Left kidney (tissue), 2 donors: ENCODE measurements around the gene DMAC2L. TPM values are rescaled to one million over a fixed set of nuclear protein-coding genes. Genes with fewer than 3 reads are reported as not detected.
A peak's percentile ranks its signal among the peaks of the same experiment; 100 is the strongest.

Experiments
- DNase-seq: peaks from one replicate; pipeline ENCODE4 v3.0.0-alpha.2; 2013
- polyA plus RNA-seq: library from polyadenylated mRNA; unstranded; fragments of 120-200 nt; gene quantifications from one replicate; pipeline ENCODE4 v1.2.1, GENCODE V29; 2013; ENCODE audit not compliant: insufficient read length

DMAC2L gene
- polyA plus RNA-seq, 1 donor = 33.1 TPM

DNA sequence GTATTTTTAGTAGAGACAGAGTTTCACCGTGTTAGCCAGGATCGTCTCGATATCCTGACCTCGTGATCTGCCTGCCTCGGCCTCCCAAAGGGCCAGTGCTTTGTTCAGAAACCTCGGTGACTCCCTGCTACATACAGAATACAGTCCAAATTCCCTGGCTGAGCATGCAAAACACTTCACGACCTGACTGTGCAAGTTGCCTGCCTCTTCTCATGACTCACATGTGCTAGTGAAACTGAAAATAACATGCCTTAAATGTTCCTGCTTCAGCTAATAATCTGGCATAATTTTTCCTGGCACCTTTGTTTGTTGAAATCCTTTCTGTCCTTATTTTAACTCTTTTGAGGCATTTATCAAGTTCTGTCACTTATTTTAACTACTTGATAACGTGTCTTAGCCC lies 8.2 kb downstream of the DMAC2L start:
- DNase-seq = no peak

DNA sequence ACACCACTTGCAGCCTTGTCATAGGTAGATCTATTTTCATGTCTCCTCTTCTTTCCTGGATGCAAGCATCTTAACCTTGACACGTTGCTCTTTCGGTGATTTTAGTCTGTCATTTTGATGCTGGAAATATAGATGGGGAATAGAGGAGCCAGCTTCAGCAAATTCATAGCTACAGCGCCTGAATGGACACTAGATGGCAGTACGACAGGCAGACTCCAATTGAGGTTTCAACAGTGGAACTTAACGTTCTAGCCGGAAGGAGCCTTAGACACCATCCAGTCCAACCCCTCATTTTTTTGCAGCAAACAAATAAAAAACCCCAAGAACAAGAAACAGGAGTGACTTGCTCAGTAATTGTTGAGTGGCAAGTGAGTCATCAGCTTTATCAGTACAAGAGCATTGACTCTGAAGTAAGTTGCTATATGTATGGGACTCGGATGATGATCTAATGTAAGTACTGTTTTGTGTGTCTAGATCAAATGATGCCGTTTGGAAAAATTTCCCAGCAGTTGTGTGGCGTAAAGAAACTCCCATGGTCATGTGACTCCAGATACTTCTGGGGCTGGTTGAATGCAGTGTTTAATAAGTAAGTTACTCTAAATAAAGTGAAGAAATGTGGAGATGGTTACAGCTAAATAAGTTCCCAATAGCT lies 9.0 kb downstream of the DMAC2L start:
- peak; percentile 85 for DNase-seq

DNA sequence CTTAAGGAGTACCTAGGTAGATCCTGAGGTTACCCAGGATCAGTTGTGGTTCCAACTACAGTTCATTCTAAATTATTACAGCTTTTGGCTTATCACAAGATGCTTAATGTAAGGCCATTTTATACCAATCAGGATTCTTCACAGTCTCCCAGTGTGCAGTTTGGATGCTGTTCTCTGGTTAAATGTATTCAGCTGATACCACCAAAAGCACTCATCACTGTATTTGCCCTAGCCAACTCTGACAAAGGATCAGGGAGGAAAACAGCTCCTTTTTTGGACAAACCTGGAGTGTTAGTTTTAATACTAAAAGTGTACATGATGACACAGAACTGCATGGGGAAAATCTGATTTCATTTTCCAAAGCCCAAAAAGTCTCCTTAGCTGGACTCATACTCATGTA lies 19.5 kb downstream of the DMAC2L start:
- DNase-seq = no peak

DNA sequence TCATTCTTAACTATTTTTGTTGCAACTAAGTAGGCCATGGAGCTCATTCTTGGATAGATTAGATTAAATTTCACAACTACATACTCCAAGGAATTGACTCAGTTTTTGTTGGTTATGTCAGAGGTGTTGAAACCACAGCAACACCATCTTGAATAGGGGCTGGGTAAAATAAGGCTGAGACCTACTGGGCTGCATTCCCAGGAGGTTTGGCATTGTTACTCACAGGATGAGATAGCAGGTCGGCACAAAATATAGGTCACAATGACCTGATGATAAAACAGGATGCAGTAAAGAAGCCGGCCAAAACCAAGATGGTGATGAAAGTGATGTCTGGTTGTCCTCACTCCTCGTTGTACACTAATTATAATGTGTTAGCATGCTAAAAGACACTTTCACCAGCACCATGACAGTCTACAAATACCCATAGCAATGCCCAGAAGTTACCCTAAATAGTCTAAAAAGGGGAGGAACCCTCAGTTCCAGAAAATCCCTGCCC lies 20.9 kb downstream of the DMAC2L start:
- no peak for DNase-seq

DNA sequence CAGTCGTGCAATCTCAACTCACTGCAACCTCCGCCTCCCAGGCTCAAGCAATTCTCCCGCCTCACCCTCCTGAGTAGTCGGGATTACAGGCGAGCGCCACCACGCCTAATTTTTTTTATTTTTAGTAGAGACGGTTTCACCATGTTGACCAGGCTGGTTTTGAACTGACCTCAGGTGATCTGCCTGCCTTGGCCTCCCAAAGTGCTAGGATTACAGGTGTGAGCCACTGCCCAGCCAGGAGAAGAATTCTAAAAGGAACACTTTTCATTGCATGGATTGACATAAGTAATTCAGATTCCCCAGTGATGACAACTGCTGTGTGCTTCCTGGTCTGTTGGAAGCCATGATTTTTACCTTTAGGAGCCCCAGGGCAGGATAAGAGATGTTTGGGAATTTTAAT lies 22.1 kb downstream of the DMAC2L start:
- DNase-seq = no peak

DNA sequence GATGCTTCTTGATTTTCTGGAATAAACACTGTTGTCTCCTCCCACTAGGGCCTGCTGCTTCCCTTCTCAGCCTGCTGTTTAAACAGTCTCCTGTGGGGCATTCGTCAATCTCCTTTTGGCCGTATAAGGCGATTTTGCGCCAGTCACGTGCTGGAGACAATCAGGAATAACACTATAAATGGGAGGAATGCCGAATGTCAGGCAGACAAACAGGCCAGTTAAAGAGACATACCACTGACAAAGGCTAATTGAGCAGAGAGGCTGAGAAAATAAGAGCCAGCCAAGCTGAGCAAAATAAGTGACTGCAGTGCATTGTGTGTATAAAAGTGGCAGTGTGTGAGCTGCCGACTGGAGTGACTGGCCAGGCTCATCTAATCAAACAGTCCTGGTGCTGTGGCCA lies 23.3 kb downstream of the DMAC2L start:
- DNase-seq = peak; percentile 72

DNA sequence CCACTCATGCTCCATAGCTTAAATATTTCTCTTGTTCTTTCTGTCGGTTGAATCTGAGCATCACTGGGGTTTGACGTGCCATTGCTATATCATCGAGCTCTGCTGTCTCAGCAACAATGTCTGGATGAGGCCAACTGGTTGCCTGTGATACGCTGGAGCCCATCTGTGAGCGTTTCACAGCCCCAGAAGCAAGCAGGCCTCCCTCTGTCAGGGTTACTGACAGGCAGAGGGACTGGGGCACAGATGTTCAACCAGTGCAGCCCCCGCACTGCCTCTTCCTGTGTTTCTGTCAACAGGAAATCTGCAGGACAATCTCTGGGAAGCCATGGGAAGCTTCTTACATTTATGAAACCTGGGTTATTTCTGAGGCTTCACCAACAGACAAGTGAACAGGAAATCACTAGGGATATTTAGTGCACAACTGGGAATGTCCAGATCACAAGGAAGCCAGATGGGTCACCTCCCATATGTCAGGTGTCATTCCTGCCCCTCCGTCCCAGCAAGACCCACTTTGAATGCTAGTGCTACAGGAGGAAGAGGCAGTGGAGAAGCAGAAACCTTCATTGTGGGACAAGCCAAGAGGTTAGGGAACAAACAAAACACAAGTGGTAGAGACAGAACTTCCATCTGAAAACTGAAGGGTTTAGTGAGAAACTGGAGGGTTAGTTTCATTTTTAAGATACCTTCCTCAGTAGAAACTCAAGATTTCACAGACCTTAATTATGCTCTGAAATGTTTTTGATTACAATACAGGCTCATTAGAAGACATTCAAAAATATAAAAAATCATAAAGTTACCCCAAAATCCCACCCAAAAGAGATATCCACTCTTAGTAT lies 24.1 kb downstream of the DMAC2L start:
- DNase-seq = peak; percentile 65

DNA sequence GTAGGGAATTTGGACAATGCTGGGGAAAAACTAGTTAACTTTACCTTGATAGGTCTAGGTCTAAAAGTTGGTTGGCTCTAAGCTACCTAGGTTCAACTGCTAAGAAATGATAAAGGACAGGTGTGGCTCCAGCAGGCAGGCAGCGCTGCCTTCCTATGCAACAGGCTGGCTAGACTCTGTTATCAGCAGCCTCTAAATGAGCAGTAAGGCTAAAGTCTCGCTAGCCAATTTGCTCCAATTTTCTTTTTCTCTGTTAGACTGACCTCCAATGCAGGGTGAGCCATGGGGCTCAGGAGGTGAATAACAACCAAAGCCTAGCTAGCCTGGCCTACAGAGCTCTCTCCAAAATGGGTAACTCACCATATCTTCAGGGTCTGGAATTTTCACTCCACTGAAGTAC lies 26.5 kb downstream of the DMAC2L start:
- no peak for DNase-seq

DNA sequence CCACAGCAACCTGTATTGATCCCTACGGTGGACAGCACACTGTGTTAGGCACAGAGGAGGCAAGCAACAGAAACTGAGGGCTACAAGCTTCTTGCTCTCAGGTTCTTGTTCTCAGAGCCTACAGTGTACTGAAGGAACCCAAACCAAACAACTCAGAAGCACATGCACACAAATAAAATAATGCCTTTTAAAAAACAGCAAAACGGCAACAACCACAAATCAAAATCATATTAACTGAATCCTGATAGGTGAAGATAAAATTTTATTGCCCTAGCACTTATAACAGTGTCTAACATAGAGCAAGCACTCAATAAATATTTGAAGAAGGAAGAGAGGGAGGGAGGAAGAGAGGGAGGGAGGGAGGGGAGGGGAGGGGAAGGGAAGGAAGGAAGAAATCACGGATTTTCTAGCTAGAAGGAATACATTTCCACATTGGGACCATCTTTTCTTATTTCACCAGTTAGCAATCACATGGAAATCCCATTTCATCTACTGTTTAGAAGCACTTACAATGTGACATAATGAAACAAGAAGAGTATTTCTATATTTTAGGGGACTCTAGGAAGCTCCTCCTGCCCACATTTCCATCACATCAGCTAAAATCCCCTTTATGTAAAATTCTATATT lies 27.2 kb downstream of the DMAC2L start:
- no peak for DNase-seq

DNA sequence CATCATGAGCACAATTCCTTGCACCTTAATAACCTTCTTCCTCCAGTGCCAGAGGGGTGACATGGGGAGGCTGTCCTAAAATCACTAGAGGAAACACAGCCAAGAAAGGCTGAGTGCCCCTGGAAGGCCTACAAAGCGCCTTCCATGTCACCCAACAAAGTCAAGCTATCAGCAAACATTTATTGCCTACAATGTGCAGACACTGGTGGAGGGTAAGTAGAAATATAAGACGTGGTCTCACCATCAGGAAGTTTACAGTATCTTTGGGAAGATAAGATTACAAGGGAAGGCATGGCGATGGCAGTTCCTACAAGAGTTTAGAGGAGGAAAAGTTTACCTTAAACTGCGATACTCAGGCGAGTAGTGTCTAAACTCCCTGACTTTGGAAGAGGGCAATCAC lies 27.9 kb downstream of the DMAC2L start:
- DNase-seq = no peak

DNA sequence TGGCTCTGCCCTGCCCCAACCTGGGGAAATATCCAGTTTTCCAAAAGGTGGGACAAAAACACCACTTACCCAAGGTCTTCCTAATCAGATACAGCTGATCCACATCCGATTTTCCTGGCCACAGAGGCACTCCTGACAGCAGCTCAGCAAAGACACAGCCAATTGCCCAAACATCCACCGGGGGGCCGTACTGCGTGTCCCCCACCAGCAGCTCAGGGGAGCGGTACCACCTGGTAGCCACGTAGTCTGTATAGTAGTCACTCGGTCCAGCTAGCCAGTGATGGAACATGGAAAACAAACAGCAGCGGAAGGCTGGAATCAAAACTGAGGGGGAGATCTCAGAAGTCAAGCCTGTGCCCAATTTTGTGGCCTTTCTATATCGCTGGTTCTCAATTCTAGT lies 28.8 kb downstream of the DMAC2L start:
- no peak for DNase-seq

DNA sequence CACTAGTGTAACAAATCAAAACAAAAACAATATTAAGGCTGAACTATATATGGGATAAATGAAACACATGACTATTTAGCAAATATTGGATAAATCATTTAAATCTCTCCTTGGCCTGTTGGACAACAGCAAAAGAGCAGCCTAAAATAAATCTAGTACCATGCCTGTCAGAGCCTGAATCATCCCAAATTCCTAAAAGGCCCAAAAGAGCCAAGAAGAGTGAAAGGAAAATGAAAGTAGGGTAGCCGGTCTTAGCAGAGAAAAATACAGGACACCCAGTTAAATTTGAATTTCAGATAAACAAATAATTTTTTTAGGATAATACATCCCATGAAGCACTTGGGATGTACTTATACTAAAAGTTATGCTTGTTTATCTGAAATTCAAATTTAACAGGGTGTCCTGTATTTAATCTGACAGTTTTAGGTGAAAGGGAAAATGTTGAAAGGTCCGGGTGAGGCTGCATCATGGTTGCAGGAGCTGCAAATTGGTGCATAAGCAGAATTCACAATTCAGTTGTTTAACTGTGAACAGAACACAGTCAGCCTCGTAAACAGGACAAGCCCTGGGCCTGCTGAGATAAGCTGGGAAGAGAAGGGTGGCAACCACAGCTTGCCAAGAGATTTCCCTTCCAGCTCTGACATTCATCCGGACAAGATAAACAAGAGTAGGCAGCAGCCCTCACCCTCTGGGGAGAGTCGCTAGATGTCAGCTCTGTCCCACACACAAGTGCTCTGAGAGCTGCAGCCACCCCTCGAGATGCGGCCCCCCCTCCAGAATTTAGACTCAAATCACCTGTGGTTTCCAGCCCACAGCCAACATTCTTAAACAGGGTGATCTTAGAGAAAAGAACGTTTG lies 30.3 kb downstream of the DMAC2L start:
- DNase-seq = no peak

DNA sequence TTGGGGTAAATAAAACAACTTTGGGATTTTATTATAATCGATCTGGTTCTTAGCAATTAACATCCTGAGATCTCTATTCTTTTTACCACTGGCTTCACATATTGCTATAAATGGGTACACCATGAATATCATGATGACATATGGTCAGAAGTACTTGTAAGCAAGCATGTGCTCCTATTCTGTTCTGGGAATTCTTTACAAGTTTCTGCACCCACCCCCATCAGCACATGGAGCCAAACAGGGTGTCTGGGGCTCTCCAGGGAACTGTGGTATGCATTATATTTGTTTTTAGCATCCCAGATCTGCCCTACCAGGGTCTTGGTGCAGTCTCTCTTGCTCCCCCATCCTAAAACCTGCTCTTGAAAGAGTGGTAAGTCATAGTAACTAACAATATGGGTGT lies 31.3 kb downstream of the DMAC2L start:
- no peak for DNase-seq

DNA sequence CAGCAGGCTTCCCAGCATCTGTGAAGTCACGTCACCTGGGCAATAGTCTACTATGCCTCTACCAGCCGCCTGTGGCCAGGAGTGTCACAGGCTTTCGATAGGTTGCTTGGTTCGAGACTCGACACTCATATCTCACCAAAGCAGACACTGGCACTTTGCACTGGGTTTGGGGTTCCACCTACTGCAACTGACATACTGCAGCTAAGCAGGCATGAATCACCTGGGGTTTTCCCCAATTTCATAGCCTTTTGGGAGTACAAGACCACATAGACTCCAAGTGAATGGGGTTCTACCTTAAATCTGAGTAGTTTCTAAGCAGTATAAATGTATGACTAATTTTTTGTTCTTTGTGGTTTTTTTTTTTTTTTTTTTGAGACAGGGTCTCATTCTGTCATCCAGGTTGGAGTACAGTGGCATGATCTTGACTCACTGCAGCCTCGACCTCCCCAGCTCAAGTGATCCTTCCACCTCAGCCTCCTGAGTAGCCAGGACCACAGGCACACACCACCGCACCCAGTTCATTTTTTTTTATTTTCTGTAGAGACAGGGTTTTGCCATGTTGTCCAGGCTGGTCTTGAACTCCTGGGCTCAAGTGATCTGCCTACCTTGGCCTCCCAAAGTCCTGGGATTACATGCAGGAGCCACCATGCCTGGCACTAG lies 32.1 kb downstream of the DMAC2L start:
- DNase-seq = no peak

DNA sequence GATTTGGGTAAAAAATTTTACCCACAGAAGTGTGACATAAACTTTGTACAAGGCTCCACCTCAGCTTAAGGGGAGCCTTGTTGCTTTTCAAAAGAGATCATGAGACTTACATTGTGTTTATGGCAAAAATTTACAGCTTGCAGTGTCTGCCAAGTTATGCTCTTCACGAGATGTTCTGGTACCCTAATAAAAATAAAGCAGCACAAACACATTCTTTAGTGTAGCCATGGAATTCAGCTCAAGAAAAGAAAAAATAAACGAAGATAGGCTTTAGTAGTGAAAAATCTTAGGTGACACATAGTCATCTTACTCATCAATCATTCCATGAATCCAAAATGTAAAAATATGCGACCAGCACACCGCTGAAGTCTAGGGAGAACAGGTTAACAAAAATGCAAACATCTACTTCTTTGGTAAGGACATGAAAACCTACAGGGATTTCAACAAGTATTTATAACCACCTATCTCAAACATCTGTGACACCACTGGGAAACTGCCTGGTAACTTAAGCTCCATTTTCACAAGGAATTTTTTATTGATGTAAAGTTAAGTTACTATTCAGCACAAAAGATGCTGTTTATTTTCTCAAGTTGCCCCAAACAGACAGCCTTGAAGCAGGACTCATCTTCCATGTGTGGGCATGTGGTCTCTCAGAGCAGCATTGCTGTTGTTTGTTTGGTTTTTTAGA lies 32.9 kb downstream of the DMAC2L start:
- no peak for DNase-seq

DNA sequence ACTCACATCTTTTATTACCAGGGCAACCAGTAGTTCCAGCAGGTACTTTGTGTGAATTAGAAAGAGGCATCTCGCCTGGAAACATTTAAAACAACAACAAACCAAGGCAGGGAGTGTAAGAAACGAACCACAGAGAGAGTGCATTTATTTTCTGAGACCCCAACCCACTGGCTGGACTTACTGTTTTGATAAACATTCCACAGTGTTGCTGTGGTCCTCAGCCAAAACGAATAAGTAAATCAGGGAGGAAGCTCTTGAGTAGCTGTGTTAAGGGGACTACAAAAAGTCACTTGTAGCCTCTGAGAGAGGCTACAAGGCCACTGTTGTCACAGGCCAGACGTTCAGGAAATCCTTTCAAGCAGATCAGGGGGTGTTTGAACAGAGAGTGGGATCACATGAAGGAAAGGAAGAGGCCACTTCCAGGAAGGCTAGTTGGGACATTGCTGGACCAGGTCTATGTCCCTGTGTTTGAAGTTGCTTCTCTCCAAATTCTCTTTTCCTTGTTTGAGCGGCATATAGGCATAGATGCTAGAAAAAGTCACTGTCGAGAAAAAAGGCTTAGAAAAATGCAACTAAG lies 33.8 kb downstream of the DMAC2L start:
- DNase-seq = no peak

DNA sequence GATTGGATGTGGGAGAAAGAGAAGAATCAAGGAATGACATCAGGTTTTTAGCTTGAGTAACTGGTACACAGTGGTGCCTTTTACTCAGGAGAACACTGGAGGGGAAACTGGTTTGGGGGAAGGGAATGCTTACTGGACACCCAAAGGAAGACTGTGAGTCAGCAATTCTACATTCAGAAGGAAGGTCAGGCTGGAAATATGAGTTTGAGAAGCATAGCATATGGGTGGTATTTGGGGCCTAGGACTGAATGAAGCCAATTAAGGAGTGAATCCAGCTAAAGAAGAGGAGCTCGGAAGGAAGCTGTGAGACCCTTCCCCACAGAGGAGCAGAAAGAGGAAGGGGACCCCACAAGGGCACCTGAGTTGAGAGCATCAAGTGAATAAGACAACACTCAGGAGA lies 35.4 kb downstream of the DMAC2L start:
- DNase-seq = no peak

DNA sequence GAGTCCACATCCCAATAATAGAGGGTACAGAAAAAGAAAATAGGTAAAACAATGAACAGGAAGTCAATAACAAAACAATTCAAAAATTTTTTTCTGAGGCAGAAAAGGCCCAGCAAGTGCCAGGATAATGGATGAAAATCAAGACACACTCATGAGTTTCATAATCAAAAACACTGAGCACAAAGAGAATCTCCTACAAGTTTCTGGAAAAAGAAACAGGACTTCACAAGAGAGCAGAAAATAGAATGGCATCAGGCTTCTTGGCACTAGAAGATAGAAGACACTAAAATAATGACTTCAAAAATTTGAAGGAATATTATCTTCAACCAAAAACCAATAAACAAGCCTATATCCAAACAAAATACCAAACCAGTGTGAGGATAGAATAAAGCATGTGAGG lies 36.8 kb downstream of the DMAC2L start:
- no peak for DNase-seq

DNA sequence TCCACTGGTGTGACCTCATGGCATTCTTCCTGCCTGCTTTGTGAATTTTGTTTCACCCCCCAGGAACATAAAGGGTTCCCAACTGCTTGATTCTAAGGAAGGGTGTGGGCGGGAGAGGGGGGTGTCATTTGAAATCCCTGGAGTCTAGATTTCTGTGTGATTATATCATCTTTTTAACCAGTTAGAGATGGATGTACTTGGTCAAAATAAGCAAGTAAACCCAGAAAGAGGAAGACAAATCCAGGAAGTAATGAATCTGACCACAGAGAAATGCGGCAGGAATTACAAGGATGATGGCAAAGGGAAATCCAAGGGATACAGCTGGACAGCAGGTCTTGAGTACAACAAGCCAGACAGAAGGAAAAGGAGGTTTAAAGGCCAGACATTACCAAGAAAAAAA lies 38.9 kb downstream of the DMAC2L start:
- DNase-seq = no peak

DNA sequence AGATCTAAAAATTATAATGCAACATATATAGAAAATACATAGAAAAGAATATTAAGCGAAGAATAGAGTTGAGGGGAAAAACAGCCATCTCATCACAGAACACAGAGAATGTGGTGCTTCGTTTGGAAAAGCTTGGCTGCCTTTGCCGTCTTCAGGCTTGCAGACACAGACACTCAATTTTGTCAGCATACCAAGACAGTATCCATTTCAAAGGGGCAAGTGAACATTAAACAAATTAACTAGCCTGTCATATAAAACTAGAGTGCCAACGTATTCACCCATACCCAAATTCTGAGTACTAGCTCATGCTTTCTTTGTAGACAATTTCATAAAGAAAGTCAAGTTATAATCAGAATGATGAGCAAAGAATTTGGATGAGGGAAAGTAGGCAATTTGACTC lies 40.5 kb downstream of the DMAC2L start:
- DNase-seq = no peak

DNA sequence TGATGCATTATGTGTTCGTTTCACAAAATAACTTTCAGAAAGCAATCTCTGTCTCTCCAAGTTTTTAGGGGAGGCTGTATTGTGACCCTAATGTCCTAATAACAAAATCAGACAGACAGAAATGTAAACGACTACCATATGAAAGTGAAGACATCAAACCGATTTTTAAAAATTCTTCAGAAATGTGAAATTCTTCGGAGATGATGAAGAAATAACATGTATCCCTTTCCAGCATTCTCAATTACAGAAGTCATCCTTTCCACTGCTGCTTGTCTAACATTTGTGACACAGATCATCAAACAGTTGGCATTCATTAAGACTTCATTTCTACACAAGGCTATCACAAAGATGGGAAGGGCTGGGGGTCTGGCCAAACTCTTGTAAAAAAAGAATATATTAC lies 41.0 kb downstream of the DMAC2L start:
- no peak for DNase-seq
